VCaP (cell line): Measurements from ENCODE around the gene IFNAR2.
"Not testable (repeated sequence)": the region's sequence is repeated elsewhere in the genome, so short reads cannot be mapped to it uniquely, and the experiment has no call there.

Experiments
- H3K27ac ChIP-seq: fragments of 450-650 bp; 2 replicates; pipeline ENCODE4 v1.5.1; 2017
- CTCF ChIP-seq: fragments of 450-650 bp; conservative IDR thresholded peaks from 2 replicates; pipeline ENCODE4 v1.5.1; 2017; ENCODE audit warnings: mild to moderate bottlenecking, moderate library complexity

The IFNAR2 gene

GRCh38 chr21:33217138-33217520 lies 12.6 kb upstream of the IFNAR2 start:
- no peak overlapping the region for H3K27ac ChIP-seq
- no peak for TF ChIP-seq CTCF

- no peak overlapping the region for H3K27ac ChIP-seq
- TF ChIP-seq CTCF: no peak
Measured at GRCh38 chr21:33219300-33219699, 10.4 kb upstream of the IFNAR2 start.

GRCh38 chr21:33219954-33220353 lies 9.8 kb upstream of the IFNAR2 start:
- no peak for TF ChIP-seq CTCF
- no peak overlapping the region for H3K27ac ChIP-seq

GRCh38 chr21:33225376-33225775 lies 4.4 kb upstream of the IFNAR2 start:
- not testable (repeated sequence) for H3K27ac ChIP-seq

GRCh38 chr21:33228455-33228854 lies 1.3 kb upstream of the IFNAR2 start:
- TF ChIP-seq CTCF: no peak

GRCh38 chr21:33229099-33229783 lies 497 bp upstream of the IFNAR2 start:
- peak overlapping the region; percentile 92 for H3K27ac ChIP-seq
- TF ChIP-seq CTCF: no peak

More at GRCh38 chr21:33228455-33228854, 1.3 kb upstream of the IFNAR2 start:
- no peak overlapping the region for H3K27ac ChIP-seq

GRCh38 chr21:33230545-33231324 lies 997 bp downstream of the IFNAR2 start:
- H3K27ac ChIP-seq: peak overlapping the region; percentile 92
- TF ChIP-seq CTCF: peak; percentile 35; the same call in 1 of the 2 replicates

GRCh38 chr21:33231526-33231925 lies 1.8 kb downstream of the IFNAR2 start:
- TF ChIP-seq CTCF: no peak
- H3K27ac ChIP-seq: peak overlapping the region; percentile 92
